ENCODE results near the gene PHF21A.

The PHF21A gene

DNA sequence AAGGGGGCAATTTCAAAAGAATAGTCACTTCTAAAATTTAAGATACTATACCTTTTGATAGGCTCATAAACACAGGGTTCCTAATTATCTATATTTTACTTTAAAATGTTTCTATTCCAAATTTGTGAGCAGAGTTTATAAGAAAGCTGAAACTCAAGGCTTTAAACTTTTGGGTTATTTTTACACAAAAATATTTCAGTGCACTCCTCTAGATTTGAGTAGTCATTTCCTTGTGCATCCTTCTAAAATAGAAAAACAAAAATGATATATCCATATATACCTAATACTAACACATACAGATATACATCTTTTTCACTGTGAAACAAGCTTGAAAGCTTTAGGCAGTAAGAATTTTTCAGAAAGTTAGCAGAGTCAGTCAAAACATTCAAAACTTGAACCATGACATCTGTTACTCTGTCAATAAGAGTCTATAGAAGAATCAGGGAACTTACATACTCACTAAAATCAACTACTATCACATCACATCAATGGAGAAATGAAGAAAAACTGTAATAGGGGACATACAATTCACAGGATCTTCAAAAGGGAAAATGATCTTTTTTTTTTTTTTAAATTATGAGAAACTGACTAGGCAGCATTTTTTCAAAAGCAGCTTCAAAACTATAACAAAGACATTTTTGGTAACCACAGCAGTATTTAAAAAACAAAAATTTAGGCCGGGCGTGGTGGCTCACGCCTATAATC lies 5.1 kb downstream of the PHF21A start:
- no peak overlapping the region for H3K9ac ChIP-seq (ENCODE audit: insufficient read length, low read depth)
- TF ChIP-seq SUZ12 (IDR thresholded peaks at IDR 0.05; ENCODE audit: extremely low read depth, insufficient read depth, insufficient read length): no peak
- no peak for TF ChIP-seq YY1 (IDR thresholded peaks at IDR 0.05; ENCODE audit: insufficient read depth, insufficient read length)
- TF ChIP-seq ZNF274 (IDR thresholded peaks at IDR 0.05; ENCODE audit: low read depth, low read length): no peak
- H3K36me3 ChIP-seq (ENCODE audit: insufficient read depth, insufficient read length, low read length): no peaks in the 10 kb centered on the region
- no peaks in the 10 kb centered on the region for H3K9me3 ChIP-seq (ENCODE audit: insufficient read depth, low read length)
- no peaks in the 10 kb centered on the region for H3K27me3 ChIP-seq (ENCODE audit: insufficient read depth, insufficient read length)
- no peak for DNase-seq (ENCODE audit: low read depth, low spot score)
- no peak overlapping the region for H3K4me3 ChIP-seq (ENCODE audit: insufficient read length, low read depth)
- H3K4me1 ChIP-seq (ENCODE audit: insufficient read depth, insufficient read length): no peaks in the 10 kb centered on the region

DNA sequence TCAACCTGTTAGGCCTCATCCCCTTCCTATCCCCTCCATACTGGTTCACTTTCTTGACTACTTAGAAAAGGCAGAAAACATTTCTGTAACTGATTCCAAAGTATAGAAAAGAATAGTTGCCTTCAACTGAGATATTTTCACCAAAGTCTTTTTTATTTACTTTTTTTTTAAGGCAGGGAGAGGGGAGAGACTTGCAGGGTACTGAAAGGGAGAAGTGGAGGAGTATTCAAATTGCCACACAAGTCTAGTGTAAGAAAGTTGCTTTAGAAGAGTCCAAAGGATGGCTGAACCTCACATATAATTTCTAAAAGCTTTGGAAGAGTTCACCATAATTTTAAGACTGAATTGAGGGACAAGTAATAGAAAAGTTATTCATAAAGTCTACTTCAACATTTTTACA lies 6.3 kb downstream of the PHF21A start:
- Histone ChIP-seq H3K4me1 (ENCODE audit: insufficient read depth, insufficient read length) (no peaks in the 10 kb centered on the region), H3K9me3 (ENCODE audit: insufficient read depth, low read length) (no peaks in the 10 kb centered on the region), H3K9ac (ENCODE audit: insufficient read length, low read depth) (no peak overlapping the region), H3K4me3 (ENCODE audit: insufficient read length, low read depth) (no peak overlapping the region), H3K27me3 (ENCODE audit: insufficient read depth, insufficient read length) (no peaks in the 10 kb centered on the region), H3K36me3 (ENCODE audit: insufficient read depth, insufficient read length, low read length) (no peaks in the 10 kb centered on the region)
- no peak for DNase-seq (ENCODE audit: low read depth, low spot score)
- TF ChIP-seq SUZ12 (IDR thresholded peaks at IDR 0.05; ENCODE audit: extremely low read depth, insufficient read depth, insufficient read length) (no peak), ZNF274 (IDR thresholded peaks at IDR 0.05; ENCODE audit: low read depth, low read length) (no peak), YY1 (IDR thresholded peaks at IDR 0.05; ENCODE audit: insufficient read depth, insufficient read length) (no peak)

GRCh38 chr11:46114378-46114777 lies 6.9 kb downstream of the PHF21A start:
- H3K27me3 ChIP-seq (ENCODE audit: insufficient read depth, insufficient read length): no peaks in the 10 kb centered on the region
- DNase-seq (ENCODE audit: low read depth, low spot score): no peak
- no peaks in the 10 kb centered on the region for H3K36me3 ChIP-seq (ENCODE audit: insufficient read depth, insufficient read length, low read length)
- no peaks in the 10 kb centered on the region for H3K4me1 ChIP-seq (ENCODE audit: insufficient read depth, insufficient read length)
- H3K4me3 ChIP-seq (ENCODE audit: insufficient read length, low read depth): no peak overlapping the region
- no peak for TF ChIP-seq YY1 (IDR thresholded peaks at IDR 0.05; ENCODE audit: insufficient read depth, insufficient read length)
- TF ChIP-seq ZNF274 (IDR thresholded peaks at IDR 0.05; ENCODE audit: low read depth, low read length): no peak
- no peak for TF ChIP-seq SUZ12 (IDR thresholded peaks at IDR 0.05; ENCODE audit: extremely low read depth, insufficient read depth, insufficient read length)
- H3K9me3 ChIP-seq (ENCODE audit: insufficient read depth, low read length): no peaks in the 10 kb centered on the region
- no peak overlapping the region for H3K9ac ChIP-seq (ENCODE audit: insufficient read length, low read depth)

DNA sequence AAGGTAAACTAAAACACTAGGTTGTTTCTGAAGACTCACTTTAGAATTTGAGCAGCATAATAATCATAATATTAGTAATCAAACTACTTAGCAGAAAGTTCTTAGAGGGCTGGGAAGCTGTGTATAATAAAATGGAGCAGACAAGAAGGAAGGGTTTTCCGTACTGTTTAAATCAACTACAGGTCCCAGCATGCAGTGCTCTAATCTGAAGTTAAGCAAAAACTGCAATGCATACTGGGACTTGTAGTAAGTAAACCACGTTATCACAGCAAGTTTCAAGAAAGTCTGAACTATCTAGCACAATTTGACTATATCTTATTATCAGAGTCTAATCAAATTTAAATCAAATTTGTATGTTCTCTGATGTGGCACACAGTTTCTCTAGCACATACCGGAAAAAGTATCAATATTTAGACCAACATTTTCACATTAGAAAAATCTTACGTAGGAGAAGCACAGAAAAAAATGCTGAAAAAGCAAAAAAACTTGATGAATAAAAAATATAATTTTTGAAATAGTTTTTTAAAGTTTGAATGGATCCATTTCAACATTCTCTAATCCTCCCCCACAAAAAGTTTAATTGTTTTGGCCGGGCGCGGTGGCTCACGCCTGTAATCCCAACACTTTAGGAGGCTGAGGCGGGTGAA lies 8.2 kb downstream of the PHF21A start:
- no peak overlapping the region for H3K4me3 ChIP-seq (ENCODE audit: insufficient read length, low read depth)
- DNase-seq (ENCODE audit: low read depth, low spot score): peak; percentile 63
- no peak for TF ChIP-seq YY1 (IDR thresholded peaks at IDR 0.05; ENCODE audit: insufficient read depth, insufficient read length)
- no peak for TF ChIP-seq ZNF274 (IDR thresholded peaks at IDR 0.05; ENCODE audit: low read depth, low read length)
- no peak for TF ChIP-seq SUZ12 (IDR thresholded peaks at IDR 0.05; ENCODE audit: extremely low read depth, insufficient read depth, insufficient read length)
- H3K36me3 ChIP-seq (ENCODE audit: insufficient read depth, insufficient read length, low read length): no peaks in the 10 kb centered on the region
- H3K27me3 ChIP-seq (ENCODE audit: insufficient read depth, insufficient read length): no peaks in the 10 kb centered on the region
- H3K9me3 ChIP-seq (ENCODE audit: insufficient read depth, low read length): no peaks in the 10 kb centered on the region
- no peaks in the 10 kb centered on the region for H3K4me1 ChIP-seq (ENCODE audit: insufficient read depth, insufficient read length)
- H3K9ac ChIP-seq (ENCODE audit: insufficient read length, low read depth): no peak overlapping the region

GRCh38 chr11:46108751-46109150 lies 12.5 kb downstream of the PHF21A start:
- Histone ChIP-seq H3K4me1 (ENCODE audit: insufficient read depth, insufficient read length) (no peaks in the 10 kb centered on the region), H3K9ac (ENCODE audit: insufficient read length, low read depth) (no peak overlapping the region), H3K9me3 (ENCODE audit: insufficient read depth, low read length) (no peaks in the 10 kb centered on the region), H3K36me3 (ENCODE audit: insufficient read depth, insufficient read length, low read length) (no peaks in the 10 kb centered on the region), H3K4me3 (ENCODE audit: insufficient read length, low read depth) (no peak overlapping the region), H3K27me3 (ENCODE audit: insufficient read depth, insufficient read length) (no peaks in the 10 kb centered on the region)
- TF ChIP-seq ZNF274 (IDR thresholded peaks at IDR 0.05; ENCODE audit: low read depth, low read length) (no peak), SUZ12 (IDR thresholded peaks at IDR 0.05; ENCODE audit: extremely low read depth, insufficient read depth, insufficient read length) (no peak), YY1 (IDR thresholded peaks at IDR 0.05; ENCODE audit: insufficient read depth, insufficient read length) (no peak)
- DNase-seq (ENCODE audit: low read depth, low spot score): no peak

- Histone ChIP-seq H3K9ac (ENCODE audit: insufficient read length, low read depth) (no peak overlapping the region), H3K36me3 (ENCODE audit: insufficient read depth, insufficient read length, low read length) (no peaks in the 10 kb centered on the region), H3K4me3 (ENCODE audit: insufficient read length, low read depth) (no peak overlapping the region), H3K4me1 (ENCODE audit: insufficient read depth, insufficient read length) (no peaks in the 10 kb centered on the region), H3K27me3 (ENCODE audit: insufficient read depth, insufficient read length) (no peaks in the 10 kb centered on the region), H3K9me3 (ENCODE audit: insufficient read depth, low read length) (no peaks in the 10 kb centered on the region)
- TF ChIP-seq ZNF274 (IDR thresholded peaks at IDR 0.05; ENCODE audit: low read depth, low read length) (no peak), YY1 (IDR thresholded peaks at IDR 0.05; ENCODE audit: insufficient read depth, insufficient read length) (no peak), SUZ12 (IDR thresholded peaks at IDR 0.05; ENCODE audit: extremely low read depth, insufficient read depth, insufficient read length) (no peak)
- no peak for DNase-seq (ENCODE audit: low read depth, low spot score)
These were observed 13.5 kb downstream of the PHF21A start for GRCh38 chr11:46107780-46108179.

DNA sequence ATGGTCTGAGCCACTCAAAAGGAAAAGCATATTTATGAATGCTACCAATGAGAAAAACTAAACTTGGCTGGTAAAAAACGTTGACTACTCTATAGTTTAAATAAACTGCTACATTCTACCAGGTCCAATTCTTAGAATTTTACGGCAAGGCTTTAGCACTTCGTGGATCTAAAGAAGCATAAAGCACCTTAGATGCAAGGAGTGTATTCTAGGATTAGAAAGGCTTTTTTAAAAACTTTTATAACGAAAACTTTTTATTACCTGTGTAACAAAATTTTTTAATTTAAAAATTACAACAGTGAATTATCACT lies 13.9 kb downstream of the PHF21A start:
- Histone ChIP-seq H3K27me3 (ENCODE audit: insufficient read depth, insufficient read length) (no peaks in the 10 kb centered on the region), H3K4me1 (ENCODE audit: insufficient read depth, insufficient read length) (no peaks in the 10 kb centered on the region), H3K9ac (ENCODE audit: insufficient read length, low read depth) (no peak overlapping the region), H3K36me3 (ENCODE audit: insufficient read depth, insufficient read length, low read length) (no peaks in the 10 kb centered on the region), H3K9me3 (ENCODE audit: insufficient read depth, low read length) (no peaks in the 10 kb centered on the region), H3K4me3 (ENCODE audit: insufficient read length, low read depth) (no peak overlapping the region)
- DNase-seq (ENCODE audit: low read depth, low spot score): no peak
- TF ChIP-seq ZNF274 (IDR thresholded peaks at IDR 0.05; ENCODE audit: low read depth, low read length) (no peak), SUZ12 (IDR thresholded peaks at IDR 0.05; ENCODE audit: extremely low read depth, insufficient read depth, insufficient read length) (no peak), YY1 (IDR thresholded peaks at IDR 0.05; ENCODE audit: insufficient read depth, insufficient read length) (no peak)
